Mammary epithelial cell (primary cell): Measurements from ENCODE around the gene PNPO.

Source experiments
- CTCF ChIP-seq, 2 donors: IDR thresholded peaks in 1 of 2; conservative IDR thresholded peaks in 1 of 2; 2 replicates each; pipeline ENCODE4 v1.5.1; 2011 to 2012; ENCODE audit warnings: inconsistent platforms in 2 of 2, low read length in 2 of 2, mild to moderate bottlenecking in 2 of 2, control low read depth in 1 of 2, low read depth in 1 of 2; ENCODE audit not compliant: insufficient read depth in 1 of 2; ENCODE audit errors: extremely low read depth in 1 of 2
- EZH2 ChIP-seq: IDR thresholded peaks from 2 replicates; pipeline ENCODE4 v1.6.1; 2012; ENCODE audit warnings: low read length, inconsistent platforms, borderline replicate concordance

GRCh38 chr17:47966079-47966519, 24.7 kb downstream of the PNPO start:
- no peak for TF ChIP-seq CTCF (conservative IDR thresholded peaks at IDR 0.05 in 1 of 2, IDR thresholded peaks at IDR 0.05 in 1 of 2; ENCODE audit: extremely low read depth in 1 of 2, insufficient read depth in 1 of 2, low read depth in 1 of 2, low read length in 2 of 2)
- TF ChIP-seq EZH2, result no peak
